ENCODE data around the gene MGRN1.

- TF ChIP-seq, protein P1, sequence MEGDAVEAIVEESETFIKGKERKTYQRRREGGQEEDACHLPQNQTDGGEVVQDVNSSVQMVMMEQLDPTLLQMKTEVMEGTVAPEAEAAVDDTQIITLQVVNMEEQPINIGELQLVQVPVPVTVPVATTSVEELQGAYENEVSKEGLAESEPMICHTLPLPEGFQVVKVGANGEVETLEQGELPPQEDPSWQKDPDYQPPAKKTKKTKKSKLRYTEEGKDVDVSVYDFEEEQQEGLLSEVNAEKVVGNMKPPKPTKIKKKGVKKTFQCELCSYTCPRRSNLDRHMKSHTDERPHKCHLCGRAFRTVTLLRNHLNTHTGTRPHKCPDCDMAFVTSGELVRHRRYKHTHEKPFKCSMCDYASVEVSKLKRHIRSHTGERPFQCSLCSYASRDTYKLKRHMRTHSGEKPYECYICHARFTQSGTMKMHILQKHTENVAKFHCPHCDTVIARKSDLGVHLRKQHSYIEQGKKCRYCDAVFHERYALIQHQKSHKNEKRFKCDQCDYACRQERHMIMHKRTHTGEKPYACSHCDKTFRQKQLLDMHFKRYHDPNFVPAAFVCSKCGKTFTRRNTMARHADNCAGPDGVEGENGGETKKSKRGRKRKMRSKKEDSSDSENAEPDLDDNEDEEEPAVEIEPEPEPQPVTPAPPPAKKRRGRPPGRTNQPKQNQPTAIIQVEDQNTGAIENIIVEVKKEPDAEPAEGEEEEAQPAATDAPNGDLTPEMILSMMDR (IDR thresholded peaks at IDR 0.05; ENCODE audit: insufficient read depth, low read length), result no peak
- TF ChIP-seq POLR2AphosphoS5 (IDR thresholded peaks at IDR 0.05; ENCODE audit: low read depth), result no peak
Observed at GRCh38 chr16:4713663-4714501, 89.3 kb downstream of the MGRN1 start.
